Measurements from ENCODE around the gene PRKRIP1.
A peak's percentile ranks its signal among the peaks of the same experiment; 100 is the strongest.
"Not testable (repeated sequence)": the region's sequence is repeated elsewhere in the genome, so short reads cannot be mapped to it uniquely, and the experiment has no call there.

Gene PRKRIP1

GRCh38 chr7:102459221-102459844, 63.2 kb downstream of the PRKRIP1 start:
- no peak for DNase-seq

- no peak for DNase-seq
Measured at GRCh38 chr7:102460467-102460866, 64.3 kb downstream of the PRKRIP1 start.

DNA sequence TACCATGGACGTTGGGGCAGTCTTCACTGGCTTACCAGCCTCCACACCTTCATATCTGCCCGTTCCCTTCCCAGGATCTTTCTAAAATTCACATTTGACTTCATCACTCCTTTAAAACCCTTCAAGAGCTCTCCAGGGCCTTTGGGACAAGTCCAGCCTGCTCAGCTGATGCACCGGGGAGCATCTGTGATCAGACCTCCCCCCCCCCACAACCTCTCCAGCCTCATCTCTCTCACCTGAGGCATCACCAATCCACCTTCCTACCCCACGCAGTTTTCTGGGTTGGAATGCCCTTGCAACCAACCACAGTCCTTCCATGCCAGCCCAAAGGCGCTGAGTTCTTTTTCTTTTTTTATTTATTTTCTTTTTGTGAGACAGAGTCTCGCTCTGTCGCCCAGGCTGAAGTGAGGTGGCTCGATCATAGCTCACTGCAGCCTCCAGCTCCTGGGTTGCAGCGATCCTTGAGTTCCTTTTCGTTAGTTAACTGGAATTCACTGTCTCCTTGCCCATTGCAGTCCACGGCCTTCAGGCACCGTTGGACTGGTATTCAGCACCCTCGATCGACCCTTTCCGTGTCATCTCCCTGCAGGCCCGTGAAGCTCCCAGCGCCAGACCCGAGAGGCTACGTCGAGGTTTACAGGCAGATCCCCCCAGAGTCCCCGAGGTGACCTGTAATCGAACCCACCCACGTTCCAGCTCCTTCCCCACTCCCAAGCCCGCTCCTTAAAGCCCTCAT, 67.8 kb downstream of the PRKRIP1 start:
- DNase-seq: no peak

GRCh38 chr7:102464577-102465280, 68.6 kb downstream of the PRKRIP1 start, which contains the start of the genes ALKBH4 and LRWD1:
Gene ALKBH4 (minus strand): TSS chr7:102464863. CDS start chr7:102464836, 27 bp downstream.
Gene LRWD1 (plus strand): TSS chr7:102464984. CDS start chr7:102465081, 97 bp downstream.
- peak; percentile 88 to 94 (median 90) for DNase-seq

DNA sequence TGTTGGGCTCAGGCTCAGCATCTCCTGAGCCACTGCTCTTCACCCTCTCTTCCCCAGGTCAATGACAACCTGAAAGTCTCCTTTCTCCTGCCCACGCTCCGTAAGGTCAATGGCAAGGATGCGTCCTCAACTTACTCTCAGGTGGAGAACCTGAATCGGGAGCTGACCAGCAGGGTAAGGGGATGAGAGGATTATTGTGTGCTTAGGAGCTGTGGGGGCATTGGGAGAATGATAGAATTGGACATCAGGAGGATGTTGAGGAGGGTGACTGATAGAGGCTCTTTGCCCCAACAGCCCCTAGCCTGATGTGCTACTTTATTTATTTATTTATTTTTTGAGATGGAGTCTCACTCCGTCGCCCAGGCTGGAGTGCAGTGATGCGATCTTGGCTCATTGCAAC, 69.9 kb downstream of the PRKRIP1 start:
- DNase-seq: no peak

DNA sequence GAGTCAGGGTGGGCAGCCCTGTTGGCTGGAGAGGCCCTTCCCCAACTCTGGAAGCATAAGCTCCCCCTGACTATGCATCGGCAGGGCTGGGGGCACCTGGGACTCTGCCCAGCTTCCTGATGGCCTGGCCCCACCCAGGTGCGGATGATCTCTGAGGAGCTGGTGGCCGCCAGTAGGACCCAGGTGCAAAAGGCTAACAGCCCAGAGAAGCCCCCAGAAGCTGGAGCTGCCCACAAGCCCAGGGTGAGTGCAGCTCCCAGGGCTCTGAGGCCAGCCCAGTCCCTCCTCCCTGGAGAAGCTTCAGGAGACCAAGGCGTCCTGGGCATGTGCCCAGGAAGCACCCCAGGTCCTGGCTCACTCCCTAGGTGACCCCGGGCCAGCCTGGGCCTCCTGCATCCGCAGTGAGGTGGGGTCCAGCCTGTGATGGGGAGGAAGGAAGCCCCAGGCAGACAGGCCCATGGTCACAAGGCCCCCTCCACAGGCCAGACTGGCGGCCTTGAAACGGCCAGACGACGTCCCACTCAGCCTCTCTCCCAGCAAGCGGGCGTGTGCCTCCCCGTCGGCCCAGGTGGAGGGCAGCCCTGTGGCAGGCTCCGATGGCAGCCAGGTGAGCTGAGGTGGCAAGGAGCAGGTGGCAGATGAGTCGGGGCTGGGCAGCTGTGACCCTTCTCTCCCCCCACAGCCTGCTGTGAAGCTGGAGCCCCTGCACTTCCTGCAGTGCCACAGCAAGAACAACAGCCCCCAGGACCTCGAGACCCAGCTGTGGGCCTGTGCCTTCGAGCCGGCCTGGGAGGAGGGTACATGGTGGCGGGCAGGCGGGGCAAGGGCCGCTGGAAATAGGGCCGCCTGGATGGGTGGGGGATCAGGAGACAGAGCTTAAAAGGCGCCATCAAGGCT, 71.7 kb downstream of the PRKRIP1 start:
- DNase-seq: no peak

- peak in 1 of 5 donors; percentile 10 for DNase-seq
Measured at GRCh38 chr7:102468478-102469350, 72.6 kb downstream of the PRKRIP1 start.

GRCh38 chr7:102469351-102469971, 73.3 kb downstream of the PRKRIP1 start:
- peak in 1 of 5 donors; percentile 5 for DNase-seq

DNA sequence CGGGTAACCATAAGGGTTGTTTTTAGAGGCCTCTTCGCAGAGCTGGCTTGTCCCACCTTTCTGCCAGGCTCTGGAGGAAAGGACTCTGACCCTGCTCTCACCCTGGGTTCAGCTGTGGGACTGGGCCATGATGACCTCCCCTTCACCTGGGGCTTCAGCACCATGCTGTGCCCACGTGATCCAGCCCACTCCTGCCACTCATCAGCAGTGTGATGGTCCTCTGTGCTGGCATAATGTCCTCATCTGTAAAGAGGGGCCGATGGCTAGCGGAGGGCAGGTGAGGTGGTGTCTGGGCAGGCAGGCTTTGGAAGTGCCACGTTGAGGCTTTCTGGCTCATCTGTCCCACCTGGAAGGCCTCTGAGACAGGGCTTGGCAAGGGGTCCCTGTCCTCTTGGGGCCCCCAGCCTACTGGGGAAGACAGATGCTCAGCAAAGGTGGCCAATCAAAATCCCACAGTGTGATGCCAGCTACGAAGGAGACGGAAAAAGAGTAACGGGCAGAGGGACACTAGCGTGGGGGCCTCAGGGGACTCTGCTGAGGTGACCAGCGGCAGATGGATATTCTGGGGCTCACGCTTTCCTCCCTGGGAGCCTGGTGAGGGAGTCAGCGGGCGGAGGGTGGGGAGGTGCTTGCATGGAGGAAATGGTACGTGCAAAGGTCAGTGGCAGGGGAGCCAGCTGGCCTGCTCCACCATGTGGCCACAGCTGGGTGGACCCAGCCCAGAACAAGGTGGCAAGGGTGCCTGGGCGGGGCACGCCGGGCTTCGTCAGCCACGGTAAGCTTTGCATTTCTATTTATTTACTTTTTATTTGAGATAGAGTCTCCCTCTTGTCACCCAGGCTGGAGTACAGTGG, 74.0 kb downstream of the PRKRIP1 start:
- peak in 1 of 5 donors; percentile 5 for DNase-seq

DNA sequence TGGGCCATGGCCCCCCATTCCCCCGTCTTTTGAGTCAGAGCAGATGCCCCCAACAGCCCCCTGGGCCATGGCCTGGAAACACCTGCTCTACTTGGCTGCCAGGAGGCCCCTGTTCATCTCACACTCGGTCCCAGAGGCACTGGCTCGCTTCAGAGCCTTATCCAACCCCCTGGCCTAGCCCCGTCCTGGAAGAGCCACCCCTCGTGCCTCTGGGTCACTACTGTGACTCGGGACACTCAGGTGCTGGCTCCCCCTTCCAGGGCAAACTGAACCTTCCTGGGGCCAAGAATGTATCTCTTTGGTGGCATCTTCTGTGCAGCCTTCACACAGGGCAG, 75.6 kb downstream of the PRKRIP1 start:
- DNase-seq: peak in 1 of 5 donors; percentile 11

- peak in 1 of 5 donors; percentile 9 for DNase-seq
Measured at GRCh38 chr7:102472126-102473041, 76.2 kb downstream of the PRKRIP1 start.

DNA sequence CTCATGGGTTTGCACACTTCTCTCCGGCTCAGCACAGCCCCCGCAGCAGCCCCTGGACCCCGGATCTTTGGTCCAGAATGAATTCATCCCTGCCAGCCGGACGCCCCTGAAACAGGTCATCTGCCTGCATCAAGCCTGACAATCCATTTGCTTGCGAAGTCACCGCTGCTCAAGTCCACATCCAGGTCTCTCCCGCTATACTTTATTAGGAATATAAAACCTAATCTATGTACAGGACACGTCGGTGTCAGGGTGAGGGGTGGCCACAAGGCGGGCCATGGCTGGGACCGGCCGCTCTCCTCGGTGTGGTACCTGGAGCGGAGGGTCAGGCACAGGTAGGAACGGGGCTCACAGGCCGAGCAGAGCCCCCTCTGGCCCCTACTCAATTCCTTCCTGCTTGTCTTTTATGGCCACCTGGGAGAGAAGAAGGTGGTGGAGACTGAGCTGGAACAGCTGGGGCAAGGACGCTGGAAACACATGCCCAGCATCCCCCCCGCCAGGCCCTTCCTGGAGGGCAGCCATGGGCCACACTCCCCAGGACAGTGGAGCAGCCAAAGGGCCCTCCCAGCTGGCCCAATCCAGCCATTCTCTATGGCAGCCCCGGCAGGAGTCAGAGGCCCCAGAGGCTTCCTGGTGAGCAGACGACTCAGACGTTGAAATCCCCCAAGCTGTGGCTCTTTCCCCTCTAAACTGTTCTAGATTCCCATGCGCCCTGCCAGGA, 77.3 kb downstream of the PRKRIP1 start:
- peak in 1 of 5 donors; percentile 4 for DNase-seq

GRCh38 chr7:102474116-102474515, 78.0 kb downstream of the PRKRIP1 start:
- DNase-seq: not testable (repeated sequence)

DNA sequence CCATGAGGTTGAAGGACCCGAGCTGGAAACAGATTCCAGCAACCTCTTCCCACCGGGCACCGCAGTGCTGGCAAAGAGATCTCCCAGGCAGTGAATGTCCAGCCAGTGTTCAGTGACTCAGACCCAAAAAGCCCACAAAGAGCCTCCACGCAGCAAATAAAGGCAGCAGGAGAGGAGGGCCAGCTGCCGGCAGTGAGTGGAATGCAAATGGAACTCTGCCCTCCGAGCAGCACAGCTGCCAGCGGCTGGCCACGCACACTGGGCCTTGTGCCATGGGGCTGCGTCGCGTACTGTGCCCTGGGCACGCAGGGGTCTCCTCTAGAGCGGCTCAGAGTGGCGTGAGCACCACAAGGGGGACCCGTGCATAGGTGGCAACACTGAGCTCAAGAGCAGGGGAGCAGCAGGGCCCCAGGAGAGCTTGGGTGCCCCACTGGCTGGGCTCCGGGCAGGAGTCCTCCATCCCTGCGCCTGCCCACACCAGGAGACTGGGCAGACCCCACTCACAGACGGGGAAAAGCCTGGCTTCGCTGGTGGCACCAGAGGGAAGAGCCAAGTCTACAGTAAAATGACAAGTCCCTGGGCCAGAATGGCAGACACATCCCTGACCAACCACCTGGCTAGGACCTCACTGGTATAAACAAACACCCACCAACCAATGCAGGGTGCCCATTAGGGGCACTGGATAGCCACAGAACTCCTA, 78.7 kb downstream of the PRKRIP1 start:
- not testable (repeated sequence) for DNase-seq
